HG03045 (cell line): Measurements from ENCODE around the gene R3HDML.

Source experiments
- ATAC-seq: cut with Tn5 transposase; IDR thresholded peaks from one replicate; pipeline ENCODE4 v1.9.1; 2021; ENCODE audit warnings: mild to moderate bottlenecking, moderate library complexity; ENCODE audit not compliant: unreplicated experiment

Gene R3HDML

DNA sequence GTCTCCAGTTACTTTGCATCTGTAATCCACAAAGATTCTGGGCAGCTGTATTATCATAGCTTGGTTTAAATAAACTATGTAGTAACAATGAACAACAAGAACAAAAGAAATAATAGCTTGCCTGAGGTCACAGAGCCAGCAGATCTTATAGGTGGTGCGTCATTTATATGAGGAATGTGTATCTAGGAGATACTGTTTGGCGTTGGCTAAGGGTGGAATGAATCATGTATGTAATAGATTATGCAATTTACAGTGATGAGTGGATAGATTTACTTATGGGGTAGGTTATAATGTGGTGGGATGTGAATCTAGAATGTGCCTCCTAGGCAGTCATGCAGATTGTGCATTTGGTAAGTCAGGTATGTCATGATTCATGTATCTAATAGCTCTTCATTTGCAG lies 61.5 kb downstream of the R3HDML start:
- no peak for ATAC-seq

DNA sequence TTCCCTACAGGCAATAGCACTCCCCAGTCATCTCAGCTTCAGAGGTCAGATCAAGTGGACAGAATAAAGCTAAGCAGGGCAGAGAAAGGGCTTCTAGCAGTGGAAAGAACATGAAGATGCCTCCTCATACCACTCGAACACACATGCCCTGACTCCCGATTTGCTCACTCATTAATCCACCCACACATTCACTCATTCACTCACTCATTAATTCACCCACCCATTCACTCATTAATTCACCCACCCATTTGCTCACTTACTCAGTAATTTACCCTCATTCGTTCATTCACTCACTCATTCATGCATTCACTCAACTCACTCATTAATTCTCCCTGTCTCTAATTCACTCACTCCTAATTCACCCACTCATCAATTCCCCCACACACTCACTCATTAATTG lies 62.6 kb downstream of the R3HDML start:
- no peak for ATAC-seq

DNA sequence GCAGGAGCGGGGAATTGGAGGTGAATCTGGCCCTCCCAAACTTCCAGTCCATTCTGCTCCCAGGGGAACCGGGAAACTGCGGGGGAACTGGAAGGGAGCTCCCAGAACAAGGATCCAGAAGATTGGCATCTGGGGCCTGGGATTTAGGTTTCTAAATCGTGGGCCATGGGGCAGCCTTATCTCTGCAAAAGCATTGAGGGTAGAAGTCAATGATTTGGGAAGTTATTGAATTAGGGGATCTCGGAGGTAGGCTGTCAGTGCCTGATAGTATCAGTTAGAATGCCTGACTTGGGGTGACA lies 63.8 kb downstream of the R3HDML start:
- ATAC-seq, result no peak
